T-helper 17 cell (primary cell): ENCODE results near the gene SLC26A11. TPM values are rescaled to one million over a fixed set of nuclear protein-coding genes. Genes with fewer than 3 reads are reported as not detected.
A peak's percentile ranks its signal among the peaks of the same experiment; 100 is the strongest.
"Not testable (repeated sequence)": the region's sequence is repeated elsewhere in the genome, so short reads cannot be mapped to it uniquely, and the experiment has no call there.

ENCODE experiments used
- ATAC-seq: fragments of 150-1000 bp; cut with Tn5 transposase; 2 replicates; pipeline ENCODE4 v1.10.0; 2021; ENCODE audit warnings: mild to moderate bottlenecking, moderate library complexity
- DNase-seq, 3 donors: peaks; one replicate each; pipeline versions ENCODE4 v3.0.0 to v3.0.0-alpha.2; 2020 to 2021
- H3K9me3 ChIP-seq: one replicate; pipeline ENCODE4 v1.7.0; 2013; ENCODE audit warnings: low read length, mild to moderate bottlenecking; ENCODE audit not compliant: control insufficient read depth, poor library complexity, severe bottlenecking
- H3K27ac Mint-ChIP-seq: one replicate; pipeline ENCODE4 v1.8.0; 2022; ENCODE audit warnings: mild to moderate bottlenecking, moderate library complexity, mixed read lengths
- H3K27me3 Mint-ChIP-seq: one replicate; pipeline ENCODE4 v1.8.0; 2022; ENCODE audit warnings: mixed read lengths
- H3K36me3 Mint-ChIP-seq: one replicate; pipeline ENCODE4 v1.8.0; 2022; ENCODE audit warnings: low read depth, mixed read lengths
- H3K4me1 Mint-ChIP-seq: one replicate; pipeline ENCODE4 v1.8.0; 2022; ENCODE audit warnings: mild to moderate bottlenecking, mixed read lengths
- H3K4me3 Mint-ChIP-seq: one replicate; pipeline ENCODE4 v1.8.0; 2022; ENCODE audit warnings: mild to moderate bottlenecking, moderate library complexity, mixed read lengths
- total RNA-seq, 4 donors: library from RNA in 2 of 4; stranded (reverse) in 2 of 4; gene quantifications; one replicate each; pipeline ENCODE4 v1.2.3 and lab custom pipeline; 2022 to 2026

The SLC26A11 gene
- total RNA-seq, 2 donors from 2014 or later, result 57.0 to 73.8 TPM

DNA sequence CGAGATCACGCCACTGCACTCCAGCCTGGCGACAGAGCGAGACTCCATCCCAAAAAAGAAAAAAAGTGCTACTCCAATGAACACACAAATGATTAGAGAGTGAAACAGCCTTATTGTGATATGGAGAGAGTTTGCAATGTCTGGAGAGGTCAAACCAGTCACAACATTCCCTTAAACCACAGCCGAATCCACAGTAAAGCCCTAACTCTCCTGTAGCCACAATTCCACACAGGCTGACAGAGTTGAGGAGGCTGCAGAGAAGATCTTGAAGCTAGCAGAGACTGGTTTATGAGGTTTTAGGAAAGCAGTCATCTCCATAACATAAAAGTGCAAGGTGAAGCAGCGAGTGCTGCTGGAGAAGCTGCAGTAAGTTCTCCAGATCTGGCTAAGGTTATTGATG lies 47.2 kb downstream of the SLC26A11 start:
- DNase-seq (no peak), ATAC-seq (no peak)
- no peaks in the 10 kb centered on the region for H3K27me3 Mint-ChIP-seq
- H3K27ac Mint-ChIP-seq, result peak overlapping the region; percentile 62
- peaks cover 39% of the 10 kb centered on the region for H3K4me1 Mint-ChIP-seq
- H3K36me3 Mint-ChIP-seq, result peaks cover 3% of the 10 kb centered on the region
- peak overlapping the region; percentile 21 for H3K4me3 Mint-ChIP-seq
- no peaks in the 10 kb centered on the region for H3K9me3 ChIP-seq

DNA sequence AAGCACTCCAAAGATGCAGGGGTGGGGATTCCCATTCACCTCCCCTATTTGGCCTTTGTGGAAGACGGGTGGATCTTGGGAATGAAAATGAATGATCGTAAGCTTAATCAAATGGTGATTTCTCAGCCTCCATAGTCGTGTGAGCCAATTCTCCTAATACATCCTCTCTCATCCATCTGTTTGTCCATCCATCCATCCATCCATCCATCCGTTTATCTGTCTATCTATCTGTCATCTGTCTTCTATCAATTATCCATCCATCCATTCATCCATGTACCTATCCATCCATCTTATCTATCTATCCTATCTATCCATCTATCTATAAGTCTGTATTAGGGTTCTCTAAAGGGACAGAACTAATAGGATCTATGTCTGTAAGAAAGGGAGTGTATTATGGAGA lies 48.2 kb downstream of the SLC26A11 start:
- no peaks in the 10 kb centered on the region for H3K9me3 ChIP-seq
- no peak overlapping the region for H3K4me3 Mint-ChIP-seq
- ATAC-seq (no peak), DNase-seq (no peak)
- peaks cover 43% of the 10 kb centered on the region for H3K4me1 Mint-ChIP-seq
- no peaks in the 10 kb centered on the region for H3K27me3 Mint-ChIP-seq
- peaks cover 3% of the 10 kb centered on the region for H3K36me3 Mint-ChIP-seq
- H3K27ac Mint-ChIP-seq, result no peak overlapping the region

DNA sequence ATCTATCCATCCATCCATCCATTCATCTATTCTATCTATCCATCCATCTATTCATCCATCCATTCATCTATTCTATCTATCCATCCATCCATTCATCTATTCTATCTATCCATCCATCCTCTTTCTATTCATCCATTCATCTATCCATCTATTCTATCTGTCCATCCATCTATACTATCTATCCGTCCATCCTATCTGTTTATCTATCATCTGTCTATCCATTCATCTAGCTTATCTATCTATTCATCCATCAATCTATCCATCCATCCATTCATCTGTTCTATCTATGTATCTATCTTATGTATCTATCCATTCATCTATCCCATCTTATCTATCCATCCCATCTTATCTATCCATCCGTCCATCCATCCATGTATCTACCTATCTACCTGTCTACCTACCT lies 49.2 kb downstream of the SLC26A11 start:
- no peaks in the 10 kb centered on the region for H3K27me3 Mint-ChIP-seq
- ATAC-seq (no peak), DNase-seq (no peak)
- no peak overlapping the region for H3K4me3 Mint-ChIP-seq
- H3K27ac Mint-ChIP-seq, result no peak overlapping the region
- peaks cover 45% of the 10 kb centered on the region for H3K4me1 Mint-ChIP-seq
- H3K36me3 Mint-ChIP-seq, result peaks cover 3% of the 10 kb centered on the region
- H3K9me3 ChIP-seq, result no peaks in the 10 kb centered on the region

DNA sequence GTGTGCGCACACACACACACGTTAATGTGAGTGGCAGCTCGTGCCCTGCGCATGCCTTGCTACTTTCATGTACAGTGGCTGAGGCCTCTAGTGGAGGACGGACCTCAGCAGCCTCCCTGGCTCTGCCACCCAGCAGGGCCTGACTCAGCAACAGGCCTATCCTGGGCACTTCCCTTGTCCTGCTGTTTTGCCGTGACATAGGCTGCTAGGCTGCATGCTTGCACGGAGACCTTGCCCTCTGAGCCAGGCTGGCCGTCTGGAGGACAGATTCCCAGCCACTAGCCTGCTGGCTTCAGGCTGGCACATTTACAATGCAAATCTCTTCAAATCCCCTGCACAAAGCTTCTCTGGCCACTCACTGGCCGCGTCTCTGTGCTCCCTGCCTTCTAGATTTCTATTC lies 49.9 kb downstream of the SLC26A11 start:
- no peak for ATAC-seq
- no peak overlapping the region for H3K27ac Mint-ChIP-seq
- no peaks in the 10 kb centered on the region for H3K9me3 ChIP-seq
- DNase-seq, result no peak
- H3K4me1 Mint-ChIP-seq, result peaks cover 39% of the 10 kb centered on the region
- peaks cover 3% of the 10 kb centered on the region for H3K36me3 Mint-ChIP-seq
- no peak overlapping the region for H3K4me3 Mint-ChIP-seq
- H3K27me3 Mint-ChIP-seq, result no peaks in the 10 kb centered on the region

DNA sequence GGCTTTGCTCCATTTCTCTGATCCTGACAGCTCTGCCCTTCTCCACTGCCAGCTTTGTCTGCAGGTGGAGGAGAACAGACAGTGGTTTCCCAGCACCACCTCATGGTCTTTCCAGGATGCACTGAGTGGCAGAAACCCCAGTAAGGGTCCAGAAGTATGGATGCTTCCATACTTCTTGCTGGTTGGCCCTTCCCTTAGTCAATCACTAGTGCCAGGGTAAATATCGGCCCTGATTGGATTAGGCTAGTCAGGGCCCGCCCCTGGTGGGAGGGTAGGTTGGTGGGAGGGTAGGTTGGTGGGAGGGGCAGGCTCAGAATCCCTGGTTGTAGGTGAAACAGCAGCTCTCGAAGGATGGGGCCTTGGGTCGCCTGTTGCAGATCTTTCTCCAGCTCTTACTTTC lies 50.6 kb downstream of the SLC26A11 start:
- H3K9me3 ChIP-seq, result no peaks in the 10 kb centered on the region
- Mint-ChIP-seq H3K4me1 (peaks cover 34% of the 10 kb centered on the region), H3K36me3 (no peaks in the 10 kb centered on the region), H3K27me3 (no peaks in the 10 kb centered on the region), H3K4me3 (peak overlapping the region; percentile 63), H3K27ac (no peak overlapping the region)
- DNase-seq (peak in 1 of 3 donors; percentile 31), ATAC-seq (peak; percentile 95)

DNA sequence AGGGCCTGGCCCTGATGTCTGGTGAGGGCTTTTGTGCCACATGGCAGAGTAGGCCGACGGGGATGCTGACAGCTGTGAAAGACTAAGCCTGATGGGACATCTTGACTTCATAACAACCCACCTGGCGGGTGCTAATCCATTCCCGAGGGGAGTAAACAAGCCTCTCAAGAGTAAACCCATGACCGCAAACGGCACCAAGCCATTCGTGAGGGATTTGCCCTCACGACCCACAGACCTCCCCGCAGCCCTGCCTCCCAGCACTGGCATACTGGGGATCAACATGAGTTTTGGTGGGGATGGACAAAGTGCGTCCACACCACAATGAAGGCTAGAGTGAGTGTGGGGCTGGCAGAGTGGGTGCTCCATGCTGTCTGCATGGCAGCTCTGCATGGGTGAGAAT lies 52.1 kb downstream of the SLC26A11 start:
- Mint-ChIP-seq H3K4me3 (peak overlapping the region; percentile 12), H3K27me3 (no peaks in the 10 kb centered on the region), H3K27ac (no peak overlapping the region), H3K36me3 (peaks cover 2% of the 10 kb centered on the region), H3K4me1 (peaks cover 32% of the 10 kb centered on the region)
- H3K9me3 ChIP-seq, result no peaks in the 10 kb centered on the region
- no peak for DNase-seq
- no peak for ATAC-seq

DNA sequence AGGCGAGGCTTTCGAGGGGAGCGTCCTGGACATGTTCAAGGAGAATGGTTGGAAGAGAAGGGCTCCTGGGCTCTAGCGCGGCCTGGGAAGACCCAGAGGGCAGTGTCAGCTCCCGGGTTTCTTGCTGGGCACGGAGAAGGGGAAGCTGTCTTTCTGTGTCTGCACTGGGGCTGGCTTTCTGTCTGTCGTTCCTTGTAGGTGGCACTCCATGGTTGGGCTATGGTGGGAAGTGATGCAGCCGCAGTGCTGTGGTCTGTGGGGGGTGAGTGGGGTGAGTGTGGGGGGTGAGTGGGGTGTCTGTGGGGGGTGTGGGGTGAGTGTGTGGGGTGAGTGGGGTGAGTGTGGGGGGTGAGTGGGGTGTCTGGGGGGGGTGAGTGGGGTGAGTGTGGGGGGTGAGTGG lies 54.1 kb downstream of the SLC26A11 start:
- H3K27ac Mint-ChIP-seq, result peak overlapping the region; percentile 93
- H3K9me3 ChIP-seq, result no peaks in the 10 kb centered on the region
- DNase-seq, result no peak
- ATAC-seq, result no peak
- H3K4me3 Mint-ChIP-seq, result peak overlapping the region; percentile 71
- peaks cover 2% of the 10 kb centered on the region for H3K36me3 Mint-ChIP-seq
- H3K4me1 Mint-ChIP-seq, result peaks cover 32% of the 10 kb centered on the region
- H3K27me3 Mint-ChIP-seq, result no peaks in the 10 kb centered on the region

GRCh38 chr17:80274871-80275449 lies 54.7 kb downstream of the SLC26A11 start:
- H3K4me3 Mint-ChIP-seq, result peak overlapping the region; percentile 63
- no peak overlapping the region for H3K27ac Mint-ChIP-seq
- ATAC-seq, result no peak
- H3K36me3 Mint-ChIP-seq, result peaks cover 2% of the 10 kb centered on the region
- no peaks in the 10 kb centered on the region for H3K9me3 ChIP-seq
- DNase-seq, result no peak
- no peaks in the 10 kb centered on the region for H3K27me3 Mint-ChIP-seq
- peaks cover 32% of the 10 kb centered on the region for H3K4me1 Mint-ChIP-seq

GRCh38 chr17:80275857-80276256 lies 55.6 kb downstream of the SLC26A11 start:
- H3K36me3 Mint-ChIP-seq, H3K4me3 Mint-ChIP-seq, DNase-seq, H3K9me3 ChIP-seq, H3K27ac Mint-ChIP-seq, H3K27me3 Mint-ChIP-seq, ATAC-seq: not testable (repeated sequence)
- peaks cover 26% of the 10 kb centered on the region for H3K4me1 Mint-ChIP-seq

DNA sequence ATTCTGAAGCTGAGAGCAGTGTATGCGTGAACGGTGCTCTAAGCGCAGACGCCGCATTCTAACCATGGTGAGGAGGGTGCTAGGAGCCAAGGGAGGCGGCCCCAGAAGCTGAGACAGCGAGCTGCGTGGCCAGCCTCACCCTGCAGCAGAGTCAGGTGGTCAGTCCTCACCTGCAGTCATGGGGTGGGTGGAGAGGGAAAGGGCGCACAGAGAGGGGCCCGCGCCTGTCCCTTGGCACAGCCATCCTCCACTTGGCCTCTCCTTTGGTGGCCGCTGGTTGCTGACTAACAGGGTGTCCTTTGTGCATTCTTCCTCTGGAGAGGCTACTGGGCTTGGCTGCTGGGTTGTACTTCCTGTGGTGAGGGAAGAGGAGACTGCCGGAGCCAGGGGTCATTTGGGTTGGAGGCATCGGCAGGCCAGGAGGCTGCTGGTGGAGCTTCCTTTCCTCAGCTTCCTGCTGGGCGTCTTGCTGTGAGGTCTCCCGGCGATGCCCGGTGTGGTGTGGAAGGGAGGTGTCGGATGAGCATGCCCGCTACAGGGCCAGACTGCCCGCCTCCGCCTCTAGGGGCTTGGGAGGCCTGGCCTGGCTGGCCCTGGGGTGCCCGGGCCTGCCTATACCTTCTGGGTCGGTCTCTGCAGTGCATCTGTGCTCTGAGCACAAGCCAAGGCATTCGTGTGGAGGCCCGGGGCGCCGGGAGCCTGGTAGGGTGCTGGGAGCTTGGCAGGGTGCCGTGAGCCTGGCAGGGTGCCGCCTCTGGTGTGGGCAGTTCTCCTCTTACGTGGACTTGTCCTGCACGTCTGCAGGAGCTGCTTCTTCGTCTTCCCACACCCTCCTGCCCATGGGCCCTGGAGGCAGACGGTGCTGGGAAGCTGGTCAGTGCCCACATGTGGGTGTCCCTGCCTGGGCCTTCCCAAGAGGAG lies 57.8 kb downstream of the SLC26A11 start:
- H3K27me3 Mint-ChIP-seq, result no peaks in the 10 kb centered on the region
- H3K4me3 Mint-ChIP-seq, result no peak overlapping the region
- DNase-seq (no peak), ATAC-seq (no peak)
- peaks cover 24% of the 10 kb centered on the region for H3K4me1 Mint-ChIP-seq
- H3K27ac Mint-ChIP-seq, result peak overlapping the region; percentile 61
- peaks cover 2% of the 10 kb centered on the region for H3K36me3 Mint-ChIP-seq
- no peaks in the 10 kb centered on the region for H3K9me3 ChIP-seq

GRCh38 chr17:80279895-80280294 lies 59.7 kb downstream of the SLC26A11 start:
- H3K9me3 ChIP-seq, result no peaks in the 10 kb centered on the region
- Mint-ChIP-seq H3K27ac (no peak overlapping the region), H3K36me3 (peaks cover 2% of the 10 kb centered on the region), H3K4me1 (peaks cover 18% of the 10 kb centered on the region), H3K4me3 (no peak overlapping the region), H3K27me3 (no peaks in the 10 kb centered on the region)
- ATAC-seq (no peak), DNase-seq (no peak)

- Mint-ChIP-seq H3K4me1 (peaks cover 12% of the 10 kb centered on the region), H3K27me3 (no peaks in the 10 kb centered on the region), H3K4me3 (no peak overlapping the region), H3K27ac (no peak overlapping the region), H3K36me3 (no peaks in the 10 kb centered on the region)
- no peaks in the 10 kb centered on the region for H3K9me3 ChIP-seq
- DNase-seq (no peak), ATAC-seq (no peak)
Measured at GRCh38 chr17:80281516-80281915, 61.3 kb downstream of the SLC26A11 start.

- DNase-seq (no peak), ATAC-seq (no peak)
- no peaks in the 10 kb centered on the region for H3K9me3 ChIP-seq
- Mint-ChIP-seq H3K36me3 (peaks cover 2% of the 10 kb centered on the region), H3K4me3 (no peak overlapping the region), H3K4me1 (peaks cover 13% of the 10 kb centered on the region), H3K27ac (peak overlapping the region; percentile 24), H3K27me3 (no peaks in the 10 kb centered on the region)
Measured at GRCh38 chr17:80283116-80283852, 63.1 kb downstream of the SLC26A11 start.
